Urothelium cell line (cell line): Measurements from ENCODE around the gene CRB1.
A peak's percentile ranks its signal among the peaks of the same experiment; 100 is the strongest.
"Not testable (repeated sequence)": the region's sequence is repeated elsewhere in the genome, so short reads cannot be mapped to it uniquely, and the experiment has no call there.

Experiments
- DNase-seq: peaks from one replicate; pipeline ENCODE4 v3.0.0; 2011; ENCODE audit warnings: low spot score, mixed read lengths
- FAIRE-seq: peaks from 2 replicates; lab custom pipeline; 2011; peaks lifted over from hg19 to GRCh38; lab: Jason Lieb, UNC

Gene CRB1

DNA sequence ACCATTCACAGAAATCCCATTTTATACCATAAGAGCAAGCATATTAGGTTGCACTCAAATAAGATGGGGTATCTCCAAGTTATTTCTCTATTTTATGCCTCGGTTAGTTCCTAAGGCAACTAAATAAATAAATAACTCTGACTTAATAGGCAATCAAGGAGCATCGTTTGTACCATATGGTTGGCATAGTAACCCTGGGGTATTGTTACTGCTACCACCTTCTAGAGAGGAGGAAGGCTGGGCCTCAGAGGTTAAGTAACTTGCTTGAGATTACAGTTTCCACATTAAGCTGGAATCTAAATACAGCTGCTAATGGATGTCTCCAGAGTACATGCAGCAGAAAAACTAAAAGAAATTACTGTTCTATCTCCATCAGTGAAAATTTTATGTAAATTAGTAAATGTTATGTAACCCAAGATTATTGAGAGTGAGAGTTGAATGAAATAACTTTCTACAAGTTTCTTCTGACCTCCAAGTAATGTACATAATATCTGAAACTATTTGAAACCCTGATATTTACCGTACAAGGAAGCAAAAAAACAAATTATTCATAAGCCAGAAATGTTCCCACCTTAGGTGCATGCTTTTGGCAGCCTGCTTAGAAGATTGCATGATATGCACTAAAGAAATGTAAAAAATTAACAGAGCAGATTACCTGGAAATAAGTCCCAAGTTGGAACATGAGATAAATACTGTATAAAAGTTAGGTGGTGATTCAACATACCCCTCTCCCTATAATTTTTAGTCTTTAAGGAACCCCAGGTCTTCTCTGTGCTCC, 127.0 kb downstream of the CRB1 start:
- DNase-seq = no peak
- FAIRE-seq = no peak

GRCh38 chr1:197397895-197398294, 129.8 kb downstream of the CRB1 start:
- no peak for FAIRE-seq

GRCh38 chr1:197399755-197400521, 131.9 kb downstream of the CRB1 start:
- FAIRE-seq (no peak), DNase-seq (peak; percentile 51)

More at GRCh38 chr1:197397895-197398294, 129.8 kb downstream of the CRB1 start:
- no peak for DNase-seq

GRCh38 chr1:197400522-197400902, 132.5 kb downstream of the CRB1 start:
- no peak for FAIRE-seq
- DNase-seq = no peak

- DNase-seq (no peak), FAIRE-seq (no peak)
Observed at GRCh38 chr1:197402189-197402588, 134.1 kb downstream of the CRB1 start.

- not testable (repeated sequence) for FAIRE-seq, DNase-seq
Observed at GRCh38 chr1:197404774-197405173, 136.7 kb downstream of the CRB1 start.

GRCh38 chr1:197405614-197406013, 137.6 kb downstream of the CRB1 start:
- DNase-seq, FAIRE-seq: not testable (repeated sequence)

DNA sequence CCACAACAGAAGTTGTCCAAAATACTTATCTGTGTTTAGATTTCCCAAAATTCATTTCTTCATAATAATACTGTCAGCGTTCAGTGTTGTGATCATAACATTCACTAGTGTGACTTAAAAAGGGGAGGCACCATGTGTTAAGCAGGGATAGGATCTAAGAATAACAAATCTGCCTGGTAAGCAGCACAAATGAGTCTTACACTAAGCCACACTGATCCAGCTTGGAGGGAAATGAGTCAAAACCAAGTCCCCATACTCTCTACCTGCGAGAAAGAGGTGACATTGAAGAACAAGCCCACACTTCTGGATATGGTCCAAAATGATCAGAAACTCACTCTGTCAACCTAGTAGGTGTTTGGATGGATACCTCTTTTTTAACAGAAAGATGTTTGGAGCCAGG, 145.5 kb downstream of the CRB1 start:
- FAIRE-seq (no peak), DNase-seq (no peak)

GRCh38 chr1:197415221-197415620, 147.2 kb downstream of the CRB1 start:
- no peak for FAIRE-seq
- DNase-seq = no peak

DNA sequence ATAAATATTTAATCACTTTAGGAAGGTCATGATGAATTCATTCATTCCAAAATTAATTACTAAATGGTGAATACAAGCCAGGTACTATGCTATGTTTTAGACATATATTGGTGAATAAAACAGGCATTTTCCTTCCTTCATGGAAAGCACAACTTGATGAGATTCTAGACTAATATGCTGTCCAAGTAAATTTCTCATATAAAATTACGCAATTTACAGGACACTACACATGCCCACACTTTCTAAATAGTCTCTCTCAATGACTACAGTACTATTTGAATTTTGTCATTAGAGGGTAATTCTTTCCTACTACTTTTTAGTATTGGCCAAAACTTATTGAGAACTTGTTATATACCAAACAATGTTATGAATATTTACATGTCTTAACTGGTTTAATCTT, 150.6 kb downstream of the CRB1 start:
- DNase-seq (no peak), FAIRE-seq (no peak)

- no peak for FAIRE-seq
- no peak for DNase-seq
Observed at GRCh38 chr1:197422993-197423392, 154.9 kb downstream of the CRB1 start.

DNA sequence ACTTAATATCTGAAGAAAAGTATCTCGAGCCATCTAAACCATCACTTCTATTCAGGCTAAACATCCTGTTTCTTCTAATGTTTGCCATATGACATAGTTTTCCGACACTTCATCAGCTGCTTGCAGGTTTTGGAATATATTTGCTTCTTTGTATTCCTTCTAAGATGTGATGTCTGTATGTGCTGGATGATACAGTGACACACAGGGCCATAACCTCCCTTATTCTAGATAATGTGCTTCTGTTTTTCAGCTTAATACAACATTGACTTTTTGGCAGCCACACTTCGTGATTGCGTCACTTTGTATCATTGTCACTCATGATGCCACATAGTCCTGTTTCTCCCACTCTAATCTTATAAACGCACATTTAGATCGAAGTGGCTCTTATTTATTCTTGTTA, 156.3 kb downstream of the CRB1 start:
- DNase-seq (no peak), FAIRE-seq (no peak)

DNA sequence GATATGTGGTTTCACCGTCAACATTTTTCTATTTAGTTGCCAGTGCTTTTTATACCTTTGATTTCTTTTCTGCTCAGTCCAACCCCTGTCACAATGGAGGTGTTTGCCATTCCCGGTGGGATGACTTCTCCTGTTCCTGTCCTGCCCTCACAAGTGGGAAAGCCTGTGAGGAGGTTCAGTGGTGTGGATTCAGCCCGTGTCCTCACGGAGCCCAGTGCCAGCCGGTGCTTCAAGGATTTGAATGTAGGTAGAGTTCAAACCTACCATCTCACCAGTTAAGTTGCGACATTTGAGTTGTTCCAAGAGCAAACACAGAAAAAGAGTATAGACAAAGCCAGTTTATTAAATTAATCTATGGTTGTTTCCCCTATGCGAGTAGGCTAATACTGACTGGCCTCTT, 161.3 kb downstream of the CRB1 start:
- DNase-seq (no peak), FAIRE-seq (no peak)

DNA sequence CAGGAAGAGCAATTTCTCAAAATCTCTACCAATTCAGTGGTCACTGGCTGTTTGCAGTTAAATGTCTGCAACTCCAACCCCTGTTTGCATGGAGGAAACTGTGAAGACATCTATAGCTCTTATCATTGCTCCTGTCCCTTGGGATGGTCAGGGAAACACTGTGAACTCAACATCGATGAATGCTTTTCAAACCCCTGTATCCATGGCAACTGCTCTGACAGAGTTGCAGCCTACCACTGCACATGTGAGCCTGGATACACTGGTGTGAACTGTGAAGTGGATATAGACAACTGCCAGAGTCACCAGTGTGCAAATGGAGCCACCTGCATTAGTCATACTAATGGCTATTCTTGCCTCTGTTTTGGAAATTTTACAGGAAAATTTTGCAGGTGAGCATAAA, 167.2 kb downstream of the CRB1 start:
- DNase-seq = no peak
- FAIRE-seq = no peak

- FAIRE-seq = no peak
Observed at GRCh38 chr1:197437601-197438000, 169.5 kb downstream of the CRB1 start.

GRCh38 chr1:197438010-197438790, 170.1 kb downstream of the CRB1 start:
- DNase-seq (no peak), FAIRE-seq (no peak)

More at GRCh38 chr1:197437601-197438000, 169.5 kb downstream of the CRB1 start:
- no peak for DNase-seq

- FAIRE-seq (no peak), DNase-seq (no peak)
Observed at GRCh38 chr1:197439708-197440280, 171.7 kb downstream of the CRB1 start.

GRCh38 chr1:197440715-197441114, 172.7 kb downstream of the CRB1 start:
- FAIRE-seq (no peak), DNase-seq (no peak)

- FAIRE-seq (no peak), DNase-seq (no peak)
Observed at GRCh38 chr1:197441999-197442414, 174.0 kb downstream of the CRB1 start.

- no peak for FAIRE-seq
- DNase-seq = no peak
Observed at GRCh38 chr1:197444755-197445154, 176.7 kb downstream of the CRB1 start.
